Loucy (cell line): Measurements from ENCODE around the gene CLDN14.

Source experiments
- H2AFZ ChIP-seq: fragments of 200-600 bp; sonication (generic); 2 replicates; pipeline ENCODE4 v1.6.0; 2016; ENCODE audit warnings: antibody characterized with exemption, mild to moderate bottlenecking, low read length, moderate library complexity
- H3F3A ChIP-seq: fragments of 200-600 bp; 2 replicates; pipeline ENCODE4 v1.6.0; 2016; ENCODE audit warnings: antibody characterized with exemption, low read depth, mild to moderate bottlenecking
- H3K27me3 ChIP-seq: fragments of 200-600 bp; sonication (generic); 2 replicates; pipeline ENCODE4 v1.6.1; 2014; ENCODE audit warnings: low read length, mild to moderate bottlenecking; ENCODE audit not compliant: insufficient read depth, poor library complexity, severe bottlenecking
- H3K36me3 ChIP-seq: fragments of 200-600 bp; sonication (generic); 2 replicates; pipeline ENCODE4 v1.6.1; 2016; ENCODE audit warnings: low read length; ENCODE audit not compliant: insufficient read depth
- H3K4me1 ChIP-seq: fragments of 200-600 bp; sonication (generic); 2 replicates; pipeline ENCODE4 v1.5.1; 2014; ENCODE audit warnings: low read length, mild to moderate bottlenecking; ENCODE audit not compliant: insufficient read depth, poor library complexity, severe bottlenecking
- H3K4me2 ChIP-seq: fragments of 200-600 bp; sonication (generic); 2 replicates; pipeline ENCODE4 v1.6.0; 2014; ENCODE audit warnings: antibody characterized with exemption, low read length, low read depth, mild to moderate bottlenecking; ENCODE audit not compliant: poor library complexity, severe bottlenecking
- H3K4me3 ChIP-seq: fragments of 200-600 bp; sonication (generic); 2 replicates; pipeline ENCODE4 v1.5.1; 2014; ENCODE audit warnings: low read length, mild to moderate bottlenecking, mixed read lengths; ENCODE audit not compliant: poor library complexity, severe bottlenecking
- H3K79me2 ChIP-seq: fragments of 200-600 bp; sonication (generic); 2 replicates; pipeline ENCODE4 v1.6.1; 2014; ENCODE audit warnings: low read length; ENCODE audit not compliant: insufficient read depth
- H3K9ac ChIP-seq: fragments of 200-600 bp; sonication (generic); 2 replicates; pipeline ENCODE4 v1.6.0; 2014; ENCODE audit warnings: mild to moderate bottlenecking, low read depth, low read length, moderate library complexity; ENCODE audit not compliant: poor library complexity, severe bottlenecking
- H3K9me2 ChIP-seq: fragments of 200-600 bp; sonication (generic); replicated peaks from 2 replicates; pipeline ENCODE4 v1.6.1; 2016; ENCODE audit warnings: low read depth, low read length, mixed read lengths
- H3K9me3 ChIP-seq: fragments of 200-600 bp; sonication (generic); 2 replicates; pipeline ENCODE4 v1.6.1; 2014; ENCODE audit warnings: mild to moderate bottlenecking, antibody characterized with exemption, low read length, low read depth; ENCODE audit not compliant: insufficient read depth
- H4K20me1 ChIP-seq: fragments of 200-600 bp; sonication (generic); 2 replicates; pipeline ENCODE4 v1.6.0; 2014; ENCODE audit warnings: antibody characterized with exemption, low read length, mild to moderate bottlenecking; ENCODE audit not compliant: insufficient read depth, poor library complexity, severe bottlenecking
- EZH2phosphoT487 ChIP-seq: fragments of 200-600 bp; IDR thresholded peaks from 2 replicates; pipeline ENCODE4 v1.6.1; 2018; ENCODE audit warnings: antibody characterized with exemption, mild to moderate bottlenecking, moderate library complexity, borderline replicate concordance
- TF ChIP-seq, protein P1 (sequence below): fragments of 200-600 bp; sonication (generic); conservative IDR thresholded peaks from 2 replicates; pipeline ENCODE4 v1.5.1; 2014; ENCODE audit warnings: mild to moderate bottlenecking, antibody characterized with exemption, low read length

The CLDN14 gene

DNA sequence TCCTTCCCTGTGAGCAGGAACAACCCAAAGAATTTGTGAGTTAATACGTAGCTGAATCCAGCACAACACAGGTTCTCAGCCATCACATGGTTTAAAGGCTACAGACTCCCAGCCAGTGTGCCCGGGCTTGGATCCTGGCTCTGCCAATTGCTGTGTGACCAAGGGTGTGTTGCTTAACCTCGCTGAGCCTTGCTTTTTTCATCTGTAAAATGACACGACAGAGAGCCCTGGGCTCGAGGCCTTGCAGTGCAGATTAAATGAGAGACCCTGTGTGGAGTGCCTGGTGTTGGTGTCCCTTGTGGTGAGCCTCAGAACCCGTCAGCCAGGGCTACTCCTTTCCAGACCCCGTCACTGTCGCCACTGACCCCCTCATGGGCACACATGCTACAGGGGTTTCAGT is 55.3 kb downstream of the CLDN14 start:
- Histone ChIP-seq H3K9me2 (no peaks in the 10 kb centered on the region), H3K27me3 (no peaks in the 10 kb centered on the region), H3K79me2 (no peaks in the 10 kb centered on the region), H3K36me3 (no peaks in the 10 kb centered on the region), H3K9ac (no peak overlapping the region), H3K9me3 (no peaks in the 10 kb centered on the region), H3K4me2 (no peak overlapping the region), H2AFZ (no peak overlapping the region), H4K20me1 (no peaks in the 10 kb centered on the region), H3F3A (no peaks in the 10 kb centered on the region), H3K4me3 (no peak overlapping the region), H3K4me1 (peaks cover 13% of the 10 kb centered on the region)
- TF ChIP-seq EZH2phosphoT487, result no peak
- TF ChIP-seq, protein P1, sequence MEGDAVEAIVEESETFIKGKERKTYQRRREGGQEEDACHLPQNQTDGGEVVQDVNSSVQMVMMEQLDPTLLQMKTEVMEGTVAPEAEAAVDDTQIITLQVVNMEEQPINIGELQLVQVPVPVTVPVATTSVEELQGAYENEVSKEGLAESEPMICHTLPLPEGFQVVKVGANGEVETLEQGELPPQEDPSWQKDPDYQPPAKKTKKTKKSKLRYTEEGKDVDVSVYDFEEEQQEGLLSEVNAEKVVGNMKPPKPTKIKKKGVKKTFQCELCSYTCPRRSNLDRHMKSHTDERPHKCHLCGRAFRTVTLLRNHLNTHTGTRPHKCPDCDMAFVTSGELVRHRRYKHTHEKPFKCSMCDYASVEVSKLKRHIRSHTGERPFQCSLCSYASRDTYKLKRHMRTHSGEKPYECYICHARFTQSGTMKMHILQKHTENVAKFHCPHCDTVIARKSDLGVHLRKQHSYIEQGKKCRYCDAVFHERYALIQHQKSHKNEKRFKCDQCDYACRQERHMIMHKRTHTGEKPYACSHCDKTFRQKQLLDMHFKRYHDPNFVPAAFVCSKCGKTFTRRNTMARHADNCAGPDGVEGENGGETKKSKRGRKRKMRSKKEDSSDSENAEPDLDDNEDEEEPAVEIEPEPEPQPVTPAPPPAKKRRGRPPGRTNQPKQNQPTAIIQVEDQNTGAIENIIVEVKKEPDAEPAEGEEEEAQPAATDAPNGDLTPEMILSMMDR, result no peak

DNA sequence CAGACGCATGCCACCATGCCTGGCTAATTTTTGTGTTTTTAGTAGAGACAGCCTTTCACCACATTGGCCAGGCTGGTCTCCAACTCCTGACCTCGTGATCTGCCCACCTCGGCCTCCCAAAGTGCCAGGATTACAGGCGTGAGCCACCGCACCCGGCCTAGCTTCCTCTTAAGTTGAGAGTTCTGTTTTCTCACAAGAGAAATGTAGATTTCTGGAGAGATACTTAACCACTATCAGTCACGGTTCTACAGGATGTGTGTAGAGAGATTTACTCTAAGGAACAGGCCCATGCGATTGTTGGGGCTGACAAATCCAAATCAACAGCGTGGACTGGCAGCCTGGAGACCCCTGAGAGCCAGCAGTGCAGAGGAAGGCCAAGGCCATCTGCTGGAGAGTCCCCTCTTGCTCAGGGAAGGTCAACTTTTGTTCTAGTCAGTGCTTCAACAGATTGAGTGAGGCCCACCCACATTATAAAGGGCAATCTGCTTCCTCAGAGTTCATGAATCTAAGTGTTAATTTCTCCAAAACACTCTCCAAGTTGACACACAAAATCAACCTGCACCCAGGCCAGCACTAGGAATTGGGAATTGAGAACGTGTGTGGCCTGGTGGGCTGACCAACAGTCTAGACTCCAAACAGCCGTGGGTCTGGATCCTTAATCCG is 56.0 kb downstream of the CLDN14 start:
- H2AFZ ChIP-seq, result no peak overlapping the region
- no peak overlapping the region for H3K4me3 ChIP-seq
- no peaks in the 10 kb centered on the region for H3K9me2 ChIP-seq
- H3K9me3 ChIP-seq, result no peaks in the 10 kb centered on the region
- H3K9ac ChIP-seq, result no peak overlapping the region
- H3K4me1 ChIP-seq, result peaks cover 6% of the 10 kb centered on the region
- H3K36me3 ChIP-seq, result no peaks in the 10 kb centered on the region
- no peaks in the 10 kb centered on the region for H3K27me3 ChIP-seq
- H4K20me1 ChIP-seq, result no peaks in the 10 kb centered on the region
- no peak overlapping the region for H3K4me2 ChIP-seq
- H3K79me2 ChIP-seq, result no peaks in the 10 kb centered on the region
- H3F3A ChIP-seq, result no peaks in the 10 kb centered on the region
- TF ChIP-seq, protein P1, result no peak
- TF ChIP-seq EZH2phosphoT487, result no peak

DNA sequence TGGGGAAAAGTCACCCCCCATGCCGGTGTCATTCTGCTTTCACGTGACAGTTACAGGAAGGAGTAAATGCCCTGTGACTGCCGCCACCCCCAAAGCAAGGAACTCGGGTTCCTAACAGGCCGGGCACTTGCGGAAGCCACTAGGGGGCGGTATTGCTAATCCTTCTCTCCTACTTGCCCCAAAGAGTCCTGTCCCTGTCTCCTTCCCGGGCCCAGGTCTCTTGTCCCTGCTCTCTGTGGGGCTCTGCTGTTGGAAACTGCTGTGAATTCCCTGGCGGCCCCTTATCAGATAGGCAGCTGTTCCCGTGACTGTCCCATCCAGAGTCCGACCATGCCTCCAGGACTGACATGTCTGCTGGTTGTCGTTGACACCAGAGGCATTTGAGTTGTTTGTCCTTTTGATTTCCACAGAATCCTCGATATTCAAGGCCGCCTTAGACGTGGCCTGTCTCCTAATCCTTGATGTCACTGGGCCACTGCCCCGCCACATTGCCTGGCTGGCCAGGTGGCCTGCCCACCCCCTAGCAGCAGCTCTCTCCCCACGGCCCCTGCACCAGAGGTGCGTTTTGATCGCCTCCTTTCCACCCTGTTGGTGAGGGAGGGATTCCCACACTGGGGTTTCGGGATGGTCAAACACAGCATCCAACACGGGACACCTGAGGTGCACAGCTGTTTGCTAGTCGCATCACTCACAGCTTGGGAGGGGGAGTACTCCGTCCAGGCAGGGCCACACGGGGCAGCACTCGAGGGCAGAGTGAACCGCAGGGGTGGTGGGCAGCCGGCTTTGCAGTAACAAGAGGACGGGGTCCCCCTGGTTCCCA is 57.4 kb downstream of the CLDN14 start:
- no peak overlapping the region for H3K9ac ChIP-seq
- no peaks in the 10 kb centered on the region for H3K9me3 ChIP-seq
- H3K36me3 ChIP-seq, result no peaks in the 10 kb centered on the region; the same call in 1 of the 2 replicates
- H2AFZ ChIP-seq, result no peak overlapping the region
- H3K27me3 ChIP-seq, result no peaks in the 10 kb centered on the region
- TF ChIP-seq, protein P1, result peak; percentile 86
- TF ChIP-seq EZH2phosphoT487, result no peak
- no peaks in the 10 kb centered on the region for H3K79me2 ChIP-seq
- H3K4me1 ChIP-seq, result no peaks in the 10 kb centered on the region
- H3K4me2 ChIP-seq, result no peak overlapping the region
- no peaks in the 10 kb centered on the region for H3K9me2 ChIP-seq
- no peak overlapping the region for H3K4me3 ChIP-seq
- H3F3A ChIP-seq, result no peaks in the 10 kb centered on the region
- no peaks in the 10 kb centered on the region for H4K20me1 ChIP-seq
